SK-N-SH treated with all-trans-retinoic acid at 6 μM for 48 hours (cell line): ENCODE results near the gene DGUOK.

Experiments used
- ATAC-seq: fragments of 200-7000 bp; cut with Tn5 transposase; 3 replicates; pipeline ENCODE4 v1.9.1; 2020; ENCODE audit warnings: mild to moderate bottlenecking, moderate library complexity
- ARNTL ChIP-seq: fragments of 450-650 bp; formaldehyde crosslinking; IDR thresholded peaks from 2 replicates; pipeline ENCODE4 v1.5.0; 2020; ENCODE audit warnings: low read depth, mild to moderate bottlenecking, moderate library complexity, borderline replicate concordance
- BACH2 ChIP-seq: fragments of 250-450 bp; sonication (Bioruptor Pico); IDR thresholded peaks from 2 replicates; pipeline ENCODE4 v1.9.0; 2021; ENCODE audit warnings: mild to moderate bottlenecking, borderline replicate concordance
- CREB5 ChIP-seq: fragments of 250-450 bp; sonication (Bioruptor Pico); IDR thresholded peaks from 2 replicates; pipeline ENCODE4 v1.5.1; 2020; ENCODE audit warnings: low read depth, mild to moderate bottlenecking, moderate library complexity
- ESRRG ChIP-seq: fragments of 250-450 bp; sonication (Bioruptor Pico); IDR thresholded peaks from 2 replicates; pipeline ENCODE4 v1.6.1; 2021; ENCODE audit warnings: mild to moderate bottlenecking
- GLIS3 ChIP-seq: fragments of 250-450 bp; sonication (Bioruptor Pico); IDR thresholded peaks from 2 replicates; pipeline ENCODE4 v1.5.0; 2020; ENCODE audit warnings: mild to moderate bottlenecking, moderate library complexity
- ISL1 ChIP-seq: fragments of 250-450 bp; sonication (Bioruptor Pico); IDR thresholded peaks from 2 replicates; pipeline ENCODE4 v2.1.2; 2022; ENCODE audit warnings: mild to moderate bottlenecking, moderate library complexity
- OSR1 ChIP-seq: fragments of 250-450 bp; sonication (Bioruptor Pico); IDR thresholded peaks from 2 replicates; pipeline ENCODE4 v1.8.0; 2022; ENCODE audit warnings: moderate library complexity, mild to moderate bottlenecking, inconsistent platforms
- PATZ1 ChIP-seq: fragments of 250-450 bp; sonication (Bioruptor Pico); IDR thresholded peaks from 2 replicates; pipeline ENCODE4 v1.8.0; 2020; ENCODE audit warnings: mild to moderate bottlenecking, moderate library complexity, borderline replicate concordance
- POU6F1 ChIP-seq: fragments of 250-450 bp; sonication (Bioruptor Pico); IDR thresholded peaks from 2 replicates; pipeline ENCODE4 v1.8.0; 2021; ENCODE audit warnings: low read depth, mild to moderate bottlenecking, moderate library complexity, borderline replicate concordance
- PPARA ChIP-seq: fragments of 250-450 bp; sonication (Bioruptor Pico); IDR thresholded peaks from 2 replicates; pipeline ENCODE4 v1.5.0; 2020; ENCODE audit warnings: mild to moderate bottlenecking, borderline replicate concordance
- RARB ChIP-seq: fragments of 250-450 bp; sonication (Bioruptor Pico); IDR thresholded peaks from 2 replicates; pipeline ENCODE4 v1.8.0; 2021; ENCODE audit warnings: mild to moderate bottlenecking, moderate library complexity
- SNAI2 ChIP-seq: fragments of 250-450 bp; sonication (Bioruptor Pico); IDR thresholded peaks from 2 replicates; pipeline ENCODE4 v1.5.0; 2020; ENCODE audit warnings: mild to moderate bottlenecking, moderate library complexity
- TCF4 ChIP-seq: fragments of 250-450 bp; sonication (Bioruptor Pico); IDR thresholded peaks from 2 replicates; pipeline ENCODE4 v1.8.0; 2021; ENCODE audit warnings: mild to moderate bottlenecking, moderate library complexity, borderline replicate concordance
- ZC3H10 ChIP-seq: fragments of 250-450 bp; sonication (Bioruptor Pico); IDR thresholded peaks from 2 replicates; pipeline ENCODE4 v1.5.1; 2021; ENCODE audit warnings: mild to moderate bottlenecking, moderate library complexity
- ZFP3 ChIP-seq: fragments of 250-450 bp; sonication (Bioruptor Pico); IDR thresholded peaks from 2 replicates; pipeline ENCODE4 v1.5.0; 2020; ENCODE audit warnings: mild to moderate bottlenecking, moderate library complexity
- ZFP30 ChIP-seq: fragments of 450-650 bp; formaldehyde crosslinking; IDR thresholded peaks from 2 replicates; pipeline ENCODE4 v1.5.0; 2022; ENCODE audit warnings: mild to moderate bottlenecking, moderate library complexity
- ZNF565 ChIP-seq: fragments of 450-650 bp; formaldehyde crosslinking; conservative IDR thresholded peaks from 2 replicates; pipeline ENCODE4 v1.5.0; 2020; ENCODE audit warnings: low read depth, mild to moderate bottlenecking, moderate library complexity
- TF ChIP-seq, protein P1 (sequence below): fragments of 250-450 bp; sonication (Bioruptor Pico); IDR thresholded peaks from 2 replicates; pipeline ENCODE4 v1.5.0; 2020; ENCODE audit warnings: mild to moderate bottlenecking, moderate library complexity
- TF ChIP-seq, protein P2 (sequence below): fragments of 250-450 bp; sonication (Bioruptor Pico); IDR thresholded peaks from 2 replicates; pipeline ENCODE4 v1.5.1; 2021; ENCODE audit warnings: mild to moderate bottlenecking, moderate library complexity

Gene DGUOK

DNA sequence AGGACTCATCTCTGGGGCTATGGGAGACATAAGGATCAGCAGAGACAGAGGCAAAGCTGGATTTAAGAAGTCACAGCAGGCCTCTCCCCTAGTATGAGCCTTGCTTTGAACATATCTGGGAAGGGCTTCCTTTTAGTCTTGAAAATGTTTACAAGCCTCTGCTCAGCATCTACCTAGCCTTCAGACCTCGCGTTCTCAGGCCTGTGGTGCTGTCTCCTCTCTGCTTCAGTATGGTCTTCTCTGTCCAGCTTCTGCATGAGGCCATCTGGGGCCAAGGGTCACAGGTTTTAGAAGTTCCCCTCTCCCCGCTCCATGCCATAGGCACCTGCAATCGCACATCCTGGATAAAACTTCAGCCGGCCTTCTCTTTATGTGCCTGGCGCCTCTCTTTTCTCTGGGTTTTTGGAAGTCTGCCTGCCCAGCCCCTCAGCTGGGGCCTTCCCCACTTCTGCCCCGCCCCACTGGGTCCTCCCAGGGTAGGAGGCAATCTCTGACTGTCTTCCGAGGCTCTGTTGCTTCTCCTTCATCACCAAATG lies 26.8 kb upstream of the DGUOK start:
- no peak for ATAC-seq
- no peak for TF ChIP-seq OSR1 (CRISPR knock-in tag)
- TF ChIP-seq PATZ1 (CRISPR knock-in tag), result no peak
- TF ChIP-seq ZC3H10 (CRISPR knock-in tag), result no peak
- TF ChIP-seq CREB5, result no peak
- no peak for TF ChIP-seq POU6F1
- TF ChIP-seq, protein P1, sequence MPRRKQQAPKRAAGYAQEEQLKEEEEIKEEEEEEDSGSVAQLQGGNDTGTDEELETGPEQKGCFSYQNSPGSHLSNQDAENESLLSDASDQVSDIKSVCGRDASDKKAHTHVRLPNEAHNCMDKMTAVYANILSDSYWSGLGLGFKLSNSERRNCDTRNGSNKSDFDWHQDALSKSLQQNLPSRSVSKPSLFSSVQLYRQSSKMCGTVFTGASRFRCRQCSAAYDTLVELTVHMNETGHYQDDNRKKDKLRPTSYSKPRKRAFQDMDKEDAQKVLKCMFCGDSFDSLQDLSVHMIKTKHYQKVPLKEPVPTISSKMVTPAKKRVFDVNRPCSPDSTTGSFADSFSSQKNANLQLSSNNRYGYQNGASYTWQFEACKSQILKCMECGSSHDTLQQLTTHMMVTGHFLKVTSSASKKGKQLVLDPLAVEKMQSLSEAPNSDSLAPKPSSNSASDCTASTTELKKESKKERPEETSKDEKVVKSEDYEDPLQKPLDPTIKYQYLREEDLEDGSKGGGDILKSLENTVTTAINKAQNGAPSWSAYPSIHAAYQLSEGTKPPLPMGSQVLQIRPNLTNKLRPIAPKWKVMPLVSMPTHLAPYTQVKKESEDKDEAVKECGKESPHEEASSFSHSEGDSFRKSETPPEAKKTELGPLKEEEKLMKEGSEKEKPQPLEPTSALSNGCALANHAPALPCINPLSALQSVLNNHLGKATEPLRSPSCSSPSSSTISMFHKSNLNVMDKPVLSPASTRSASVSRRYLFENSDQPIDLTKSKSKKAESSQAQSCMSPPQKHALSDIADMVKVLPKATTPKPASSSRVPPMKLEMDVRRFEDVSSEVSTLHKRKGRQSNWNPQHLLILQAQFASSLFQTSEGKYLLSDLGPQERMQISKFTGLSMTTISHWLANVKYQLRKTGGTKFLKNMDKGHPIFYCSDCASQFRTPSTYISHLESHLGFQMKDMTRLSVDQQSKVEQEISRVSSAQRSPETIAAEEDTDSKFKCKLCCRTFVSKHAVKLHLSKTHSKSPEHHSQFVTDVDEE (CRISPR knock-in tag), result no peak
- no peak for TF ChIP-seq ZFP30 (CRISPR knock-in tag)
- no peak for TF ChIP-seq ZNF565 (CRISPR knock-in tag)

DNA sequence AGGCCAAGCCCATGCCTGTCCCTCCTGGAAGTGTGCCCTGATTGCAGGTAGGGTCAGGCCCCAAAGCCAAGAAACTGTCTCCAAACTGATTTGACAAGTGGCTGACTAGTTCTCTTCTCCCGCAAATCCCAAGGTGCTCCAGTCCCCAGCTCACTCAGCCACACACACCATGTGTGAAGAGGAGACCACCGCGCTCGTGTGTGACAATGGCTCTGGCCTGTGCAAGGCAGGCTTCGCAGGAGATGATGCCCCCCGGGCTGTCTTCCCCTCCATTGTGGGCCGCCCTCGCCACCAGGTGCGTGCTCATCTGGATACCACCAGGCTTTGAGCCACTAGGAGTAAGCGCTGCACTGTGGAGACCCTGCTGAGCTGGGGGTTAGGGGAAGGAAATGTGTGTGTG lies 25.5 kb upstream of the DGUOK start:
- ATAC-seq, result no peak

More for the DNA sequence above, 25.5 kb upstream of the DGUOK start:
- TF ChIP-seq ISL1 (CRISPR knock-in tag) (no peak), RARB (CRISPR knock-in tag) (no peak), ESRRG (no peak), TCF4 (CRISPR knock-in tag) (no peak), PPARA (CRISPR knock-in tag) (no peak), SNAI2 (CRISPR knock-in tag) (no peak), ZNF565 (CRISPR knock-in tag) (no peak), POU6F1 (no peak), GLIS3 (CRISPR knock-in tag) (no peak), CREB5 (no peak), BACH2 (CRISPR knock-in tag) (no peak), ARNTL (CRISPR knock-in tag) (no peak), OSR1 (CRISPR knock-in tag) (no peak), ZFP3 (CRISPR knock-in tag) (no peak)
- TF ChIP-seq, protein P2, sequence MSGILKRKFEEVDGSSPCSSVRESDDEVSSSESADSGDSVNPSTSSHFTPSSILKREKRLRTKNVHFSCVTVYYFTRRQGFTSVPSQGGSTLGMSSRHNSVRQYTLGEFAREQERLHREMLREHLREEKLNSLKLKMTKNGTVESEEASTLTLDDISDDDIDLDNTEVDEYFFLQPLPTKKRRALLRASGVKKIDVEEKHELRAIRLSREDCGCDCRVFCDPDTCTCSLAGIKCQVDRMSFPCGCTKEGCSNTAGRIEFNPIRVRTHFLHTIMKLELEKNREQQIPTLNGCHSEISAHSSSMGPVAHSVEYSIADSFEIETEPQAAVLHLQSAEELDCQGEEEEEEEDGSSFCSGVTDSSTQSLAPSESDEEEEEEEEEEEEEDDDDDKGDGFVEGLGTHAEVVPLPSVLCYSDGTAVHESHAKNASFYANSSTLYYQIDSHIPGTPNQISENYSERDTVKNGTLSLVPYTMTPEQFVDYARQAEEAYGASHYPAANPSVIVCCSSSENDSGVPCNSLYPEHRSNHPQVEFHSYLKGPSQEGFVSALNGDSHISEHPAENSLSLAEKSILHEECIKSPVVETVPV (CRISPR knock-in tag), result no peak
